Effector CD8-positive, alpha-beta T cell (primary cell): Measurements from ENCODE around the gene BCL6B.
"Not testable (repeated sequence)": the region's sequence is repeated elsewhere in the genome, so short reads cannot be mapped to it uniquely, and the experiment has no call there.

ENCODE experiments used
- DNase-seq: peaks from one replicate; lab custom pipeline; 2025; lab: John Stamatoyannopoulos, UW
- total RNA-seq, 4 experiments: gene quantifications; one replicate each; lab custom pipeline; 2026; lab: John Stamatoyannopoulos, UW

Gene BCL6B, protein sequence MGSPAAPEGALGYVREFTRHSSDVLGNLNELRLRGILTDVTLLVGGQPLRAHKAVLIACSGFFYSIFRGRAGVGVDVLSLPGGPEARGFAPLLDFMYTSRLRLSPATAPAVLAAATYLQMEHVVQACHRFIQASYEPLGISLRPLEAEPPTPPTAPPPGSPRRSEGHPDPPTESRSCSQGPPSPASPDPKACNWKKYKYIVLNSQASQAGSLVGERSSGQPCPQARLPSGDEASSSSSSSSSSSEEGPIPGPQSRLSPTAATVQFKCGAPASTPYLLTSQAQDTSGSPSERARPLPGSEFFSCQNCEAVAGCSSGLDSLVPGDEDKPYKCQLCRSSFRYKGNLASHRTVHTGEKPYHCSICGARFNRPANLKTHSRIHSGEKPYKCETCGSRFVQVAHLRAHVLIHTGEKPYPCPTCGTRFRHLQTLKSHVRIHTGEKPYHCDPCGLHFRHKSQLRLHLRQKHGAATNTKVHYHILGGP
- 0 reads per million in 4 experiments for total RNA-seq

DNA sequence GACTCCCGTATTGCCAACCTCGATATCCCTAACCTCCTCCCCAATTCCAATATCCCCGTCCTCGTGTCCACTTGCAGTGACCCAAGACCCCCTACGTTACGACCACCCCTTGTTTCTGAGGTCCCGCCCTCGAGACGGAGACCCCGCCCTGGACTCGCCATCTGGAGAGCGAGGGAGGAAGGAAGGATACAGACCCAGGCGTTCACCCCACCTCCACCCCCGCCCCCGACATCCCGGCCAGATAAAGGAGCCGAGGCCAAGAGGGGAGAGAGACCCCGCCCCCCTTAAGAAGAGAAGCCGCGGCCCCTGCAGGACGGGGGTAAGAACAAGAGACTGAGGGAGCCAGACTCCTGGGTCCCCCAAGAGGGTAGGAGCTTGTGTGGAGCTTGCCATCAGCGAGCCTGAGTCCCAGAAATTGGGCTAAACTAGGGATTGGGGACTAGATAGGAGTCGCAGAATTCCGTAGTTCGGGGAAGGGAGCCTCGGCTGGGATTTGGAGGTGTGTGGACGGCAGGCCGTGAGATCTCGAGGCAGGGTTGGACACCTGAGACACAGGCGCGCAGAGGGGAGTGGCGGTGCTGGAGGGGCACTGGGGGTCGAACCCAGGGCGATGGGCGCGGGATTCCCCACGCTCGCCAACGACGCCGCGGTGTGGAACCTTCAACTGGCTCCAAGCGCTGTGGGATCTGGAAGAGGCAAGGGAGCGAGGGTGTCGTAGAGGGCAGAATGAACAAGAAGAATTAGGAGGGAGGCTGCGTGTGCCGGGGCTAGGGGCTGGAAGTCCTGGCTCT, at the start of gene BCL6B:
Gene BCL6B (plus strand): TSS at position 270 of the 791 bp plus-strand sequence. CDS start 622 bp downstream, outside the sequence.
- no peak for DNase-seq

DNA sequence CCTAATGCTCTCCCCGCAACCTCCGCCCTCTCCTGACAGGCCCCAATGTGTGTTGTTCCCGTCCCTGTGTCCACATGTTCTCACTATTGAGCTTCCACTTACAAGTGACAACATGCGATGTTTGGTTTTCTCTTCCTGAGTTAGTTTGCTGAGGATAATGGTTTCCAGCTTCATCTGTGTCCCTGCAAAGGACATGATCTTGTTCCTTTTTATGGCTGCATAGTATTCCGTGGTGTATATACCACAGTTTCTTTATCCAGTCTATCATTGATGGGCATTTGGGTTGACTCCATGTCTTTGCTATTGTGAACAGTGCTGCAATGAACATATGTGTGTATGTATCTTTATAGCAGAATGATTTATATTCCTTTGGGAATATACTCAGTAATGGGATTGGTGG, 43.4 kb upstream of the BCL6B start:
- DNase-seq = not testable (repeated sequence)

DNA sequence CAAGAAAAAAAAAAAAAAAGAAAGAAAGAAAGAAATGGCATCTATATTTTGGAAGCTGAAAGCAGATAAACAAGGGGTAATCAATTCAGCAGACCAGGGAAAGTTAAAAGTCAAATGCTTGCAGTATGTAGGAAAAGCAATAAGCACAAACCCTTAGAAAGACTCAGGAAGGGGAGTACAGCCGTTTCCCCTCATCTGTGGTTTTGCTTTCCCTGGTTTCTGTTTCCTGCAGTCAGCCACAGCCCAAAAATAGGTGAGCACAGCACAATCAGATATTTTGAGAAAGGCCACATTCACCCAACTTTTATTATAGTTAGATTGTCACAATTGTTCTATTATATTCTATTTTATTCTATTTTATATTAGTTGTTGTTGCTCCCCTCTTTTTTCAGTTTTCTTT, 41.4 kb upstream of the BCL6B start:
- DNase-seq = no peak

DNA sequence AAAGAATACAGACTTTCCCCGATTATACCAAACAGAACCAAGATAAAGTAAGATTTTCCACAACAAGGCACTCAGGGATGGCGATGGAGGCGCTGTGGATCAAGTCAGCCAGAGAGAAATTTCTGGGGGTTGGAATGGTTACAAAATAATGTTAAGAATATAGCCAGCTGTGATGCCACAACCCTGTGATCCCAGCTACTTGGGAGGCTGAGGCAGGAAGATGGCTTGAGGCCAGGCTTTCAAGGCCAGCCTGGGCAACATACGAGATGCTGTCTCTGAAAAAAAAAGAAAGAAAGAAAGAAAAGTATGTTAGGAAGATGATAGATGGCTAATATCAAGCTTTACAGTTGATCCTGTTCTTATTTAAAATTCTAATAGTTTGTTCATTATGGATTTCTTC, 37.6 kb upstream of the BCL6B start:
- no peak for DNase-seq

DNA sequence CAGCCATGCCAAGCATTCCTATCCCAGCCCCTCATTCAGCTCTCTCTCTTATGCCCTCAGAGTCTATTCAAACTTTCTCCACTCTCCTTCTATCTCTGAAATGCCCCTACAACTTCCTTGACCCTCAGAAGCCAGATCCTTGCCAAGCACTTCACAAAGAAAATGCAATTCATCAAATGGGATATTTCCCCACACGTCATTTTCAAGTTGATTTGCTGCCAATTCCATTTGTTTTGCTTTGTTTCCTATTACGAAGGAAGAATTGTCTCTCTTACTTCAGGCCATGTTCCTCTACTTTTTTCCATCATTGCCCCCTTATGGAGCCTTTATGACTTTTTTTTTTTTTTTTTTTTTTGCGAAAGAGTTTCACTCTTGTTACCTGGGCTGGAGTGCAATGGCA, 36.2 kb upstream of the BCL6B start:
- DNase-seq = no peak

DNA sequence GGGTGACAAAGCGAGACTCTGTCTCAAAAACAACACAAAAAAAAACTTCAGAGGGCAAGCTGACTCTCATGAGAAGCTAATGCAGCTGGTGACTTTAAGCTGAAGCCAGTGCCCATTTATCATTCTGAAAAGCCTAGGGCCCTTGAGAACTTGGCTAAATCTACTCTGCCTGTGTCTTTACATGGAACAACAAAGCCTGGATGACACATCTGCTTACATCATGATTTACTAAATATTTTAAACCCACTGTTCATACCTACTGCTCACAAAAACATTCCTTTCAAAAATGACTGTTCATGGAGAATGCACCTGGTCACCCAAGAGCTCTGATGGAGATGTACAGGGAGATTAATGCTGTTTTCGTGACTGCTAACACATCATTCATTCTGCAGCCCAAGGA, 33.1 kb upstream of the BCL6B start:
- no peak for DNase-seq

DNA sequence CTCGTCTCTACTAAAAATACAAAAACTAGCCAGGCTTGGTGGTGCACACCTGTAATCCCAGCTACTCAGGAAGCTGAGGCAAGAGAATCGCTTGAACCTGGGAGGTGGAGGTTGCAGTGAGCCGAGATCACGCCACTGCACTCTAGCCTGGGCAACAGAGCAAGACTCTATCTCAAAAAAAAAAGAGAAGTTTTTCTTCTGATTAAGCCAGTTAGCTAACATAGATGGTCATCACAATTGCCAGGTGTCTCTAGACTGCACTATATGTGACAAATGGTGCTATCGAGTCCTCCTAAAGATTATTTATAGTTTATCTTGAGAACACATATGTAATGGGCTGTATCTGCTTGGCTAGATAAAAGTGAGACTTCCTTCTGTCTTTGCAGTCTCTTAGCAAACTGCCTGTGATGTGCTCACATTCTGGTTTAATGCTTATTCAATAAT, 29.2 kb upstream of the BCL6B start:
- DNase-seq = not testable (repeated sequence)

DNA sequence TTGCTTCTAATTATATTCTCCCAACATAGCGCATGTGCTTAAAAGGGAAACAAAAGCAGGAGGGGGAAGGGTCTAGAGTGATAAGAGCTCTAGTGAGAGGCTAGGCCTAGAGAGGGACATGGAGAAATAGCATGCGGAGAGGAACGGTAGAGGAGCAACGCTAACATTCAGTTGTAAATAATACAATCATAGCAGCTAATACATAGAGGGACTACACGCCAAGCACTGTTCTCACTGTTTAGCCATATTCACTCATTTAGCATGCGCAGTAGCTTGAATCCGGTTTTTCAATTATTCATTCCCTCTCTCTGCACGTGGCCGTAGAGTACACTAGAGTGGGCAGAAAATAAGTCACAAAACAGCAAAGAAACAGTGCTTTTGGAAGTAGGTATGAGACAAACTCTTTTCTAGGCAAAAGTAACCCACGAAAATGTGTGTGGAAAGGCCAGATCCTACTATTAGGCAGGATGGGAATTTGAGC, 28.7 kb upstream of the BCL6B start:
- no peak for DNase-seq

DNA sequence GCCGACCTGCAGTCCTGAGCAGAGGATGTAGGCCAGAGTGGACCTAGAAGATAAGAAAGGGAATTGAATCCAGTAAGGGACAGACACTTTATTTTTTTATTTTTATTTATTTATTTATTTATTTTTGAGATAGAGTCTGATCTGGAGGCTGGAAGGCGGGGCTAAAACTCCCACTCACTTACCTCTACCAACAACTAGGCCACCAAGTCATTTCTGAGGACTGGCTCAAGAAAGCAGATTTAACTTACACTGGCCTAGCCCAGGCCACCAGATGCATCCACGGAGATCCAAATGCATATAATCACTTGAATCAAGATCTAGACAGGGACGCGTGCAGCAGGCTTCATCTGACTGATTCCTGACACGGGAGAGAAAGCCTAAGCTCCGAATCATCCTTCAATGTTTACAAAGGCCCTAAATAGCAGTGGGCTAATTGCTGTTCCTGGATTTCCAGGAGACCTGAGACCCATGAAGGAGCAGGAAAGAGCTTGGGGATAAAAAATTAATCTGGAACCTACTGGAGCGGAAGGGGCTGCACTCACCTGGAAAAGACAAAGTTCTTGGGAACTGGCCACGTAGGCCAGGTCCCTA, 28.1 kb upstream of the BCL6B start:
- no peak for DNase-seq

DNA sequence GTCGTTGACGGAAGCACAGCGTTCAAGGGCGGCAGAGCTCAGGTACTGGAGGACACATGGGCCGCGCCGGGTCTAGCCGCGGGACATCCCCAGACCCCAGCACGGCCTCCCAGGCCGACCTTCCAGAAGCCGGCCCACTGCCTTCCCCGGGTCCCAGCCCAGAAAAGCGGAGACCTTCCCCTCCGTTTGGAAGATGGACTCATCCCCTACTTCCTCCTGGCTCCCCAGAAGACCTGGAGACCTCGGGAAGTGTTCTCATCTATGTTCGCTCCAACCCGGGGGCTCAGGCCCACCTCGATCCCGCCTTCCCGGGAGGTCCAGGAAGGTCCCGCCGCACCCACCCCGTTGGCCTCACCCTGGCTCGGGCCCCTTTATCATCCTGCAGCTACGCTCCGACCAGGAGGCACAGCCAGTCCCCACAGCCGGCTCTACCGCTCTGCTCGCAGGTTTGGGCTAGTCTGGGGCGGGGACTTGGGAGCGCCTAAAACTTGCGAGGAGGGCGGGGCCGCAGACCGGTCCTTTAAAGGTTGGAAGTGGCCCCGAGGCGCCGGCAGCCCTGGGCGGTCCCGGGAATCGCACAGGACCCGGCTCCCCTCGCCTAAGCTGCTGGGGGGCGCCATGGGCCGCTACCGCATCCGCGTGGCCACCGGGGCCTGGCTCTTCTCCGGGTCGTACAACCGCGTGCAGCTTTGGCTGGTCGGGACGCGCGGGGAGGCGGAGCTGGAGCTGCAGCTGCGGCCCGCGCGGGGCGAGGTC, 27.2 kb upstream of the BCL6B start, which contains the start of gene ALOX12:
Gene ALOX12 (plus strand): TSS at position 550 of the 756 bp plus-strand sequence. CDS start 69 bp downstream, at position 619.
- no peak for DNase-seq

DNA sequence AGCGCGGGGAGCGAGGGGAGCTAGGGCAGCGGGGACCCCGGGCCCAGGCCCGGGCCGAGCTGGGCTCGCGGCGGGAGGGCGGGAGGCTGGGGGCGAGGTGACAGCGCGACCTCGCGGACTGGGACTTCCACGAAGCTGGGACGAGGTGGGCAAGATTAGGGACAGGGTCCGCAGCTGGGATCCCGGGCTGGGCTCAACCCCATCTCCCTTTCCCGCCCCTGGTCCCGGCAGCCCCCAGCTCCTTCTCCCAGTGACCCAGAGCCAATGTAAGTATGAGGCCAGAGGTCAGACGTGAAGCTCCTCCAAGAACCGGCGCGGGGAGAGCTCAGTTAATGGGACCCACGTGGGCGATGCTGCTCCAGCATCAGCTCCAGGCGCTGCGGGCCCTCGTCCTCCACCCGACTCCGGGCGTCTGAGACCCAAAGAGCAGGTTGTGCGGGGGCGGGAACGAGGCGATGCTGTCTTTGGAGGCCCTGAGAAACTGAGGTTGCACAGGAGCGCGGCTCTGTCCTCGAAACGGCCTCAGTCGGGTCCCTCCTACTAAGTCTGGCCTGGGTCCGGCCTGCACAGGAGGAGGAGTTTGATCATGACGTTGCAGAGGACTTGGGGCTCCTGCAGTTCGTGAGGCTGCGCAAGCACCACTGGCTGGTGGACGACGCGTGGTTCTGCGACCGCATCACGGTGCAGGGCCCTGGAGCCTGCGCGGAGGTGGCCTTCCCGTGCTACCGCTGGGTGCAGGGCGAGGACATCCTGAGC, 26.4 kb upstream of the BCL6B start:
- no peak for DNase-seq

DNA sequence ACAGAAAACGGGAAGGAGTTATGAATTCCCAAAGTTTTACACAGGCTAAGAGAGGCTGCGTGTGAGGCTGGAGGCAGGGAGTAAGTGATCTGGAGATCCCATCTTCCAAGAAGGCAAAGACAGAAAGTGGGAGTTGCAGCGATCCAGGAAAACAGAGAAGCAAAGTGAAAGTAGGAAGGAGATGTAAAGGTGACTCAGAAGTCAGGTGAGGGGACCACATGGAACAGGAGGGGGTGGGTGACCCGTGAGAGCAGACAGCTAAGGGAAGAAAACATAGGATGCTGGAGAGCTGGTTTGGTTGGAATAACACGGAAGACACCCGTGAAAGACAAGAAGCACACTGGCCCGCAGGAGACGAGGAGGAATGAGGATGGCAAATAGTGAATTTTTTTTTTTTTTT, 25.7 kb upstream of the BCL6B start:
- no peak for DNase-seq

DNA sequence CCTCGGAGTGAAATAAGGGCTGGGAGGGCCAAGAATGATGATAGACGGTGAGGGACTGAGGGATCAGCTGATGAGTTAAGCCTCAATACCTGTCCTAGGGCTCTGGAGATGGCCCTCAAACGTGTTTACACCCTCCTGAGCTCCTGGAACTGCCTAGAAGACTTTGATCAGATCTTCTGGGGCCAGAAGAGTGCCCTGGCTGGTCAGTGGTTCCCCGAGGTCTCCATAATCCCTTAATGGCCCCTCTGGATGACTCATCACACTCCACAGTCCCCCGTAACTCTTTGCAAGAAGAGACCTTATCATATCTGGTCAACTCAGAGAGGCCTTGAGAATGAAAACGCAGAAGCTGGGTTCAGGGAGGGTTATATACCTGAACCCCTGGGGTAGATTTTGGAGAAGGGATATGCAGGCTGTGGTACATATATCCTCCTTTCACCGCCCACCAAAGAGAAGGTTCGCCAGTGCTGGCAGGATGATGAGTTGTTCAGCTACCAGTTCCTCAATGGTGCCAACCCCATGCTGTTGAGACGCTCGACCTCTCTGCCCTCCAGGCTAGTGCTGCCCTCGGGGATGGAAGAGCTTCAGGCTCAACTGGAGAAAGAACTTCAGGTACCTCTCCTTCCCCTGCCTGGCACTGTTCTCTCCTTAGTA, 23.9 kb upstream of the BCL6B start:
- no peak for DNase-seq

DNA sequence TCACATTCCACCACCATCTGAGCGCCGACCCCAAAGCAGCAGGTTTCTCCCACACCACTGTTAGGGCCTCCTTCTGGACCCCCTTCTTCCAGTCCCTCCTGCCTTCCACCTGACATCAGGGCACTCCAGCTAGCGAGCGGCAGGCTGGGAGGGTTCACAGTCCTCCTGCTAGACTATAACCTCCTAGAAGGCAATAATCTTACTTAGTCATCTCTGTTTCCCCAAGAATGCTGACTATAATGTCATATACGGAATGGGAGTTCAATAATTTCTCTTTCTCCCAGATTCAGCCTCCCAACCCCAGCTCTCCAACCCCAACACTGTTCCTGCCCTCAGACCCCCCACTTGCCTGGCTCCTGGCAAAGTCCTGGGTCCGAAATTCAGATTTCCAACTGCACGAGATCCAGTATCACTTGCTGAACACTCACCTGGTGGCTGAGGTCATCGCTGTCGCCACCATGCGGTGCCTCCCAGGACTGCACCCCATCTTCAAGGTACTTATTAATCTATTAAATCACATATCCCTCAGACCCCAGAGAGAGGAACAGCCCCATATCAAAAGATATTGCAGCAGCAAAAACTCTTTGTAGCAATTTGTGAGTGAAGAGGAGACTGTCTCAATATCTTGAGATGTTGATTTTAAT, 21.4 kb upstream of the BCL6B start:
- DNase-seq = peak; percentile 17

DNA sequence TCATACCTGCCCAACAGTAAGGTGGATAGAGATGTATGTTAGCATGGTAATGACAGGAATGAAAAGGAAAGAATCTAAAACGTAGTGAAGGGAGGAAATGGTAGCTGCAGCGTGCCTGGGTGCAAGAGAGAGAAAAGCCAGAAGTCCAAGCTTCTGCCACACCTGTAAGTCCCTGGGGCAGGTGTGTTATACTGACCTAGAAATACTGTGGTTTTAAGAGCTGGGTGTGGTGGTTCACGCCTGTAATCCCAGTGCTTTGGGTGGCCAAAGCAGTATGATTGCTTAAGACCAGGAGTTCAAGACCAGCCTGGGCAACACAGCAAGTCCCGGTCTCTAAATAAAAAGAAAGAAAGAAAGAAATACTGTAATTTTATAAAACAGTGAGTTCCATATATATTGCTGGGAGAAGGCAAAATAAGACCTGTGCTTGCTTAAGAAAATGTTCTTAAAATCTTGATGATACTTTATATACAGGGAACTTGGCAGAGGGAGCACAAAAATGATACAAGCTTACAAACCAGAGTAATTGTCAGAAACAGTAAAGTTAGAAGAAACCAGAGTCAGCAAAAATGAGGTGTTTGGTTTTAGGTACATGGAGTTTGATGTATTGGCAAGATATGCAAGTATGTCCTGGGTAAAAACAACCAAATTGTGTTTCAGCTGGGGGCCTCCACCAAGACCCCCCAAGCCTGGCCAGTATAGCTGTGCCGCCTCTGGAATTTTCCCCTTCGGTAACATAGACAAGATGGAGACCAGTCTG, 20.4 kb upstream of the BCL6B start:
- DNase-seq = no peak

DNA sequence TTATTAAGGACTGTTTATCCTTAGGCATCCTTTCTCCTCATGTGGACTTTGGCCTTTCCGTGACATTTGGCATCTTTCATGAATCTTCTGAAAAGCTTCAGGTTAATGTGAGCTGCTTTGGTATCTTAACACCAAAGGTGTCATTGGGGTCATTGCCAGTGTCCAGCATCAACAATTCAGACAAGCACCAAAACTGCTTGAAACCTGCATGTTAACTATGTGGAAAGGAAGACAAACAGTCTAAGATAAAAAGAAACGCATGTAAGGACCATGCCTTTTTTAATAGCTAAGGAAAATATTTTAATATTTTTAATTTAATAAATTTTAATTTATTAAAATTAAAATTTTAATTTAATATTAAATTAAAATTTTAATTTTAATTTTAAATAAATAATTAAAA, 19.1 kb upstream of the BCL6B start:
- no peak for DNase-seq

DNA sequence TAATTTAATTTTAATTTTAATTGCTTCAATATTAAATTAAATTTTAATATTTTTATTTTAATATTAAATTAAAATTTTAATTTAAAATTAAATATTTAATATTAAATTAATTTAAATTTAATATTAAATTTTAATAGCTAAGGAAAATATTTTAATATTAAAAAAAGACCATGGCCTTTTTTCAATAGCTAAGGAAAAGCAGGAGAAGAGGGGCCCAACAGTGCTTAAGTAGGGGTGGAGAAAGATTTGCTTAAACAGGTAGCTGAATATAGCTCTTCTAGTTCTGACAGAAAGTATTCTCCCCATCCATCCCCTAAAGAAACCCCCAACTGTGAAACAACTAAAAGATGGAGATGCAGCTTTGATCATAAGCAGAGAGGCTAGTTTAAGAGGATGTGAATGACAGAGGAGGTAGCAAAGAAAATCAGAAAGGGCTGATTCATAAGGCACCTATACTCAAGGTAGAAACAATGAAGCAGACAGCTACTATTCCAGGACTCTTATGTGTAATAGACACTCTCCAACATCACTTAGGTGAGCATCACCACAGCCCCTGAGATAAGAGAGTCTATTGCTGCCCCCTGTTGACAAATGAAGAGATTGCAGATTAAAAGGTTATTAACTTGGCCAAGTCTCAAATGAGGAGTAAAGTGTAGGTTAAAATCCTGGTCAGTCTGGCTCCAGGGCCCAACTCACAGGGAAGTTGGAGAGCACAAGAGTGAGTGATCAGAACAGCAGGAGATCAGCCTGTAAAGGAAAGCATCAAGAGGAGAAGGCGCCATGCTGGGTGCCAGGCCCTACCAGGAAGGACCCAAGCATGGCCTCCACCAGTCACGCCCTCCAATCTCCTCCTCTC, 18.2 kb upstream of the BCL6B start:
- no peak for DNase-seq

DNA sequence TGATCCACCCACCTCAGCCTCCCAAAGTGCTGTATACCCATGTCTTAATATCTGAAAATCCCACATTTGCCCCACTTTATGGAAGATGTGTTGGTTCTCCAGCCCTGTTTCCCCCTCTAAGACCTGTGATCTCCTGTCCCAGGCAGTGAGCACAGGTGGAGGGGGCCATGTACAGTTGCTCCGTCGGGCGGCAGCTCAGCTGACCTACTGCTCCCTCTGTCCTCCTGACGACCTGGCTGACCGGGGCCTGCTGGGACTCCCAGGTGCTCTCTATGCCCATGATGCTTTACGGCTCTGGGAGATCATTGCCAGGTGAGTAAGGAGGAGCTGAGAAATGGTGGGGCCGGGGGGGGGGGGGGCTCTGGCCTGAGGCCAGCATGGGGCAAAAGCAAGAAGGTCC, 17.1 kb upstream of the BCL6B start:
- no peak for DNase-seq
